Activated CD8-positive, alpha-beta memory T cell treated with anti-CD3 and anti-CD28 coated beads for 4 hours (primary cell): ENCODE data around the gene NUB1.

ENCODE experiments used
- DNase-seq, 2 donors: peaks; one replicate each; pipeline ENCODE4 v3.0.0-alpha.2; 2020; ENCODE audit warnings: low read depth in 2 of 2

NUB1 gene

GRCh38 chr7:151389096-151389767, 47.6 kb downstream of the NUB1 start:
- DNase-seq: no peak

GRCh38 chr7:151389768-151390597, 48.4 kb downstream of the NUB1 start:
- DNase-seq: no peak

- no peak for DNase-seq
Measured at GRCh38 chr7:151390598-151391357, 49.2 kb downstream of the NUB1 start.

GRCh38 chr7:151391358-151391730, 49.7 kb downstream of the NUB1 start:
- no peak for DNase-seq

- no peak for DNase-seq
Measured at GRCh38 chr7:151392002-151392401, 50.4 kb downstream of the NUB1 start.

- DNase-seq: no peak
Measured at GRCh38 chr7:151392426-151392825, 50.8 kb downstream of the NUB1 start.

GRCh38 chr7:151393031-151393977, 51.7 kb downstream of the NUB1 start:
- DNase-seq: no peak

- DNase-seq: no peak
Measured at GRCh38 chr7:151394076-151395035, 52.7 kb downstream of the NUB1 start.

- DNase-seq: no peak
Measured at GRCh38 chr7:151395036-151395367, 53.4 kb downstream of the NUB1 start.

GRCh38 chr7:151396328-151396970, 54.8 kb downstream of the NUB1 start:
- no peak for DNase-seq

GRCh38 chr7:151397026-151397425, 55.4 kb downstream of the NUB1 start:
- DNase-seq: no peak

- DNase-seq: no peak
Measured at GRCh38 chr7:151398446-151399304, 57.1 kb downstream of the NUB1 start.

GRCh38 chr7:151399305-151399601, 57.6 kb downstream of the NUB1 start:
- no peak for DNase-seq

GRCh38 chr7:151399906-151400305, 58.3 kb downstream of the NUB1 start:
- DNase-seq: no peak

GRCh38 chr7:151400626-151401315, 59.2 kb downstream of the NUB1 start:
- no peak for DNase-seq

- DNase-seq: no peak
Measured at GRCh38 chr7:151402029-151402835, 60.6 kb downstream of the NUB1 start.

- no peak for DNase-seq
Measured at GRCh38 chr7:151403764-151404163, 62.2 kb downstream of the NUB1 start.
